Body of pancreas (tissue), 4 donors: Measurements from ENCODE around the gene FAM76B.

Source experiments
- CTCF ChIP-seq, 7 experiments: fragments of 450-650 bp in 4 of 7; fragments of 200-600 bp in 3 of 7; sonication (generic) in 3 of 7; IDR thresholded peaks; one replicate each; pipeline ENCODE4 v1.5.1; 2016 to 2019; ENCODE audit warnings: antibody characterized with exemption in 7 of 7
- POLR2A ChIP-seq, 3 donors: fragments of 450-650 bp; IDR thresholded peaks; one replicate each; pipeline ENCODE4 v1.6.1; 2016; ENCODE audit warnings: antibody characterized with exemption in 3 of 3, mild to moderate bottlenecking in 2 of 3

GRCh38 chr11:95727111-95727510 is 62.5 kb downstream of the FAM76B start:
- TF ChIP-seq POLR2A (IDR thresholded peaks at IDR 0.05), result no peak
- no peak for TF ChIP-seq CTCF (IDR thresholded peaks at IDR 0.05)
